GM19397 (cell line): ENCODE data around the gene LY86.

ENCODE experiments used
- ATAC-seq: cut with Tn5 transposase; IDR thresholded peaks from one replicate; pipeline ENCODE4 v1.9.1; 2021; ENCODE audit warnings: mild to moderate bottlenecking, moderate library complexity; ENCODE audit not compliant: unreplicated experiment

The LY86 gene

DNA sequence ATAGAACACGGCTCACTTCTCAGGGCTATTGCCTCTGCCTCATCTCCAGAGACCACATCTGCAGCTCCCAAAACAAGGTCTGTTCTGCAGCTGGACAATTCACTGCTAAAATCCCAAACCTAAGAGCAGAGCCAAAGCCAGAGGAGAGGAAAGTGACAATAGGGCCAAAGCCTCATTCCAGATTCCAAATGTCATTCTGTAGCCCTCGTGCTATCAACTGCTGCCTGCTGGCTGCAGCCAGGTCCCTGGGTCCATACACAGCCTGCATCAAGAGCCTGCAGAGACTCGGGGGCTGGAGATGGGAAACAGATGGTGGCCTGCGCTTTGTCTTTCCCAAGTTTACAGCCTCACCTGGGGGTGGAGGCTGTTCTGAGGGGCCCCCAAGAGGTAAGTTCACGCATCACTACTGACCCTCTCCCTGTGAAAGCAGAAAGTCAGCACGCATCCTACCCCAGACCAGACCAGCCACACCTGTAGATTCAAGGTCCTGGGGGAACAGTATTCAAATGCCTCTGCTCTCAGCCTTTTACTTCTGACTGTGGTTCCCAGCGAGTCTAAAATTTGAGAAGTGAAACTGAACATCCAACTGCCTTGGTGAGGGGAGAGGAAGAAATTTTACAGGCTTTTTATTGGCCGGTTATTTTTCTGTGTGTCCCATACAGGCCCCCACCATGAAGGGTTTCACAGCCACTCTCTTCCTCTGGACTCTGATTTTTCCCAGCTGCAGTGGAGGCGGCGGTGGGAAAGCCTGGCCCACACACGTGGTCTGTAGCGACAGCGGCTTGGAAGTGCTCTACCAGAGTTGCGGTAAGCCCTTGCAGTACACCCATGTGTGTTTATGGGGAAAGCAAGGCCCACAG lies at the start of gene LY86:
LY86 (plus strand) TSS at position 657 of the 860 bp plus-strand sequence; CDS start at position 672, 15 bp downstream.
- ATAC-seq: peak; percentile 46

GRCh38 chr6:6539036-6539435 lies 49.5 kb upstream of the LY86 start:
- ATAC-seq: no peak

- ATAC-seq: no peak
These were observed 46.2 kb upstream of the LY86 start for GRCh38 chr6:6542357-6542756.

DNA sequence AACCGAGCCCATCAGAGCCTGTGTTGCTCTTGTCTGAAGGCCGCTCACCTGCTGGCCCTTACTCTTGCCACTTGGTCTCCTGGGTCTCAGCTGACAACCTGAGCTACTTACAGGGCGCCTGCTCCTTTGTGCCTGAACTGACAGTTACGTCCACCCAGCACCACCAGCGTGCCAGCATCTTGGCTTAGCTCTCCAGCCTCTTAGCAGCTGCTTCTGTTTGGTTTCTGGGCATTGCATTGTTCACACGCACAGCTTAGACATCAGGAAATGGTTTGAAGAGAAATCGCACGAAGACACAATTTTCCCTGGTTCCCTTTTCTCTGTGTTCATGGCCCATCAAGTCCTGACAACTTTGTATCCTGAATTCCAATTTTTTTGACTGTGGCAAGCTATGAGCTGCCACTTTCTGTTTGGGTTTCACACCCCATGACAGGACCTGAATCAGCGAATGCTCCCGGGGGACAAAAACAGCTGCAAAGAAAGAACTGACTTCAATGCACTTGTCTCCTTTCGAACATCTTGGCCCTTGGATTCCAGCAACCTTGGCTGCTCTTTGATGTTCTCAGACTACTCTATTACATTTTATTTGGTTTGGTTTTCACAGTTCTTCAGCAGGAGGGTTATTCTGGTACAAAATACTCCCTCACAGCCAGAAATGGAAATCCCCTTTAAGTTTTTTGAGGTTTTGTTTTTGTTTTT lies 45.2 kb upstream of the LY86 start:
- ATAC-seq: no peak

DNA sequence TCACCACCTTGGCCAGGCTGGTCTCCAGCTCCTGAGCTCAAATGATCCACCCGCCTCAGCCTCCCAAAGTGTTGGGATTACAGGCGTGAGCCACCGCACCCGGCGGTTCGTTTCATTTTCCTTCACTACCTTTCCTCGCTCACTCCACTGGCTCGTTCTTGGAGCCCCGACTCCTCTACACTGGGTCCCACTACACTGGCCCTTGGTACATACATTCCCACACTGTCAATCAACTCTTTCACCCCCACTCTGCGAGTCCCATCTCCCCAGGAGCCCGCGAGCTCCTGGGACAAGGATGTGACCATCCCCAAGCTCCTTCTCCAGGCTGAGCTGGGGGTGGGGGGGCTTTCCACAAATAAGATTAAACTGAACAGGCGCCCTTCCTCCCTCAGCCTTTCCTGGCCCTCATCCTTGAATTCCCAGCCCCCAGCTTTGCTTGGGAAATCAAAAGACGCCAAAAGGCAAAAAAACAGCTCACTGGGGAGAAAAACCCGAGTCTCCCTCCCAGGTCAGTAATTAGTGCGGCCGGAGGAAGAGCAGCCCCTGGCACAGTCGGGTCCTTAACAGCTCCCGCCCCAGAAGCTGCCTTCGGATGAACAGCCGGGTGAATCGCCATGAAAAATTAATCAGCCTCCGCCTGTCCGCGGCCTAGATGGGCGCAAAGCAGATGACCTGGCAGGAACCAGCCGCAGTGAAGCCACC lies 42.8 kb upstream of the LY86 start:
- no peak for ATAC-seq

DNA sequence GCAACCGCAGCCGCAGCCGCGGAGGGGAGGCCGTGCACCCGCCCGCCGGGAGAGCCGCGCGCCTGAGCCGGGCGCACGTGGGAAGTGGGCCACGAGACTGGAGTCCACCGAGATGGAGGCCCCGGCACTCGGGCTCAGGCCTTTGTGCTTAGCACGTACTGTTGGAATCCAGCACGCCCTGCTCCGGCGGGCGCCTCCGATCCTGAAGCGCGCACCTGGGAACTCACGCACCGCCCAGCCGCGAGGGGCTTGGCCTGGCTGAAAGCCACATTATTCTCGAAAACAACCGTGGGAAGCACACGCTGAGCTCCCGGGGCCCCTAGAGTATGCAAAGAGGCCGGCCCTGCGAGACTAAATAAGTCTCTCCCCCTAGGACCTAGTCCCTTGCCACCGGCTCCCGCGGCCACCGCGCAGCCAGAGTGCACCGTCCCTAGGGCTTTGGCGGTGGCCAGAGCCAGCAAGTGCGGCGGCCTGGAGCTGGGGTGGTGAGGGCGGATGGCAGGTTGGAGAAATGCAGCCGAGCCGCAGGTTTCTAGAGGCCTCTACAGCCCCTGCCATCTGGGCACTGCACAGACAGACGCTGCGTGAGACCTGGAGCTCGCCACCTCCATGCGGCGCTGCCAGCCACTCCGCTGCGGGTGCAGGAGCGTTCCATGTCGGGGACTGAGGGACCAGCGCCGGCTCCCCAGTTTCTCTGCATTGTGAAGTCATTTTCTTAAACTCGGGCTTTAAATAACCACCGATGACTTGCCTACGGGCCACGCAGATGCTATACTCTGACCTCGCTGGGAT lies 42.0 kb upstream of the LY86 start:
- ATAC-seq: peak; percentile 57

DNA sequence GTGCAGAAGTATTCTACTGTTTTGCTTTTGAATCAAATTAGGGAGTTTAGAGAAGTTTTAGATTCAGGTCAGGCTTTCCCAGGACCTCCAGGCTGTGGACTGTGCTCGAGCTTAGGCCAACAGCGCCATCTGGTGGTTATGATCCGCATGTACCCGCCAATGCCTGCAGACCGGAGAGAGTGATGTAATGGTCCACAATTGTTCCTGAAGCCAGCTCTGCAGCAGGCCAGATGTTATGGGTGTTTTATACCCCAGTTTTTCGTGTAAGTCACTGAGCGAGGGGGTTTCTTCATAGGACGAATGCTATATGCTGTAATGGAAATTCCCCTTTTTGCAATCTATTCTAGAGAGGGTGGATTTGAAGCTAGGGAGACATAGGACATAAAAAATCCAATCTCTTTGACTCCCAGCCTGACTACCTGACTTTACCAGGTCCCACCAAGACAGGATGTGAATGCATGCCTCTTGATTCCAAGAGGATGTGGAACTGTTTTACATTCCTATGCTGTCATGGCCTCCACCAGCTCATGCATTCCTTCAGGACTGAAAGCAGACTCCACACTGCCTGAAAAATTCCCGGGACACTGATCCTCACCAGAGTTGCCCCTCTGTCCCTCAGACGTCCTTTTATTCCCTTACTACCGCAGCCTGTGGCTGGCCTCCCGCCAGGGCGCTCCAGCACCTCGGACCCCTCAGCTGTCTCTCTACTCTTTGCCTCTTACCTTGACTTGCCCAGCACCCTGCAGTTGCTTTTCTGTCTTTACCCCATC lies 41.2 kb upstream of the LY86 start:
- ATAC-seq: peak; percentile 77

DNA sequence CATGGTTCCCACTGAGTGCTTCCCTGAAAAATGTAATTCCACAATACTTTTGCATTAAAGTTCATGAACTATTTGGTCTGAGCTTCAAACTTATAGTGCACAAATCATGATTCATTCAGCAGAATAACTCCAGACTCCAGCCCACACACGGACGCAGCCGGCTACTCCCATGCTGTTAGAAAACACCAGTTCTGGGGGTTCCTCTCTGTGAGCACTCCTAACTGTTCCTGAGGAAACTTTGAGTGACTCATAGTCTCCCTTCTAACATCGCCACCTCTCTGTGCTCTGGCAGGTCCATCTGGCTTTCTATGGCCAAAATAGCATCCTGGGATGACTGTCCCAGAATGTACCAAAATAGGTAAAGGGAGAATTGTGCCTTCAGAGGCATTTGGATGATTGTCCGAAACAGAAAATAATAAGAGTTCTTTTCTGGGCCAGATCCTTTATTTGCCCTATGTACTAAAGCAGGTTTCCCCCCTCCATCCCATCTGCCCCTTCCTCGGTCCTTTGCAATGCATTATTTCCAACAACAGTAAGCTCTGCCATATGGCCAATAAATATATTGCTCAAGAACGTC lies 32.3 kb upstream of the LY86 start:
- no peak for ATAC-seq

- ATAC-seq: no peak
These were observed 31.6 kb upstream of the LY86 start for GRCh38 chr6:6556738-6557503.

DNA sequence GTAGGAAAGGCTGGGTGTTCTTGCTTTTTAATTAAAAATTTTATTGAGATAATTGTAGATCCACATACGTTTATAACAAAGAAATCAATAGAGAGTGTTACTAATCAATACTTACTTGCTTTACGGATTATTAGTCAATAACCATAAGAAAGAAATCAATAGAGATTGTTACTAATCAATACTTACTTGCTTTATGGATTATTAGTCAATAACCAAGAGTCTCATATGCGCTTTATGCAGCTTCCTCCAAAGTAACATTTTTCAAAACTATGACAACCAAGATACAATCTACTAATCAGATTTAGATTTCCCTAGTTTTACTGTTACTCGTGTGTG lies 31.0 kb upstream of the LY86 start:
- no peak for ATAC-seq

DNA sequence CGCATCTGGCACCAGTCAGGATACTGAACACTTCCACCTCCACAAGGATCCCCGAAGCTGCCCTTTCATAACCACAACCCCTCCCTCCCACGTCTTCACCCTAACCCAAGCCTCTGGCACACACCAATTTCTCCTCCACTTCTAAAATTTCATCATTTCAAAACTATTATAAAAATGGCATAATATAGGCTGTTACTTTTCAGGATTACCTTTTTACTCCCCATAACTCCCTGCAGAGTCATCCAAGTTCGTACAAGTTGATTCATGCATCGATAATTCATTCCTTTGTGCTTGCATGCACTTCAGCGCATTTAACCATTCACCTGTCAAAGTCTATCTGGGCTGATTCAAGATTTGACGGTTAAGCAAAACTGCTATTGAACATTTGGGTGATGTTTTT lies 30.6 kb upstream of the LY86 start:
- no peak for ATAC-seq

DNA sequence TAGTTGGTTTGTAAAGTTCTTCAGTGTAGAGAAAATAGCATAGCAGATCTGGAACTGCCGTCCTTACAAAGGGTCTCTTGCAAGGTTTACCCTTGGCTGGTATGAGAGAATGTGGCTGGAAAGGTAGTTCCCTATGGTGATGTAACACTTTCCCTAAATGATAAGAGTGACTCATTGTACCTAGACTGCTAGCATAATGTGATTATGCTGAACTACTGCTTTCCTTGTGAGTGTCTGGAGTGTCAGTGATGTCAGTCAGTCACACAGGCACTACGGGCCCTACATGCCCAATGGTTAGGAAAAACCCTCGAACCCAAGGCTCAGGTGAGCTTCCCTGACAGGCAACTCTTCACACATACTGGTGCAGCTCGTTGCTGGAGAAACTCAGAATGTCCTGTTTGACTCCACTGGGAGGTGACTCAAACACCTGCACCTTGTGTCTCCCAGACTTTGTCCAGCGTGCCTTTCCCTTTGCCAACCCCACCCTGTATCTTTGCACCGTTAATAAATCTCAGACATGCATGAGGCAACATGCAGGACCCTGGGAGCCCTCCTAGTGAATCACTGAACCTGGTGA lies 28.4 kb upstream of the LY86 start:
- ATAC-seq: no peak

GRCh38 chr6:6560909-6561308 lies 27.6 kb upstream of the LY86 start:
- no peak for ATAC-seq

GRCh38 chr6:6564154-6564553 lies 24.4 kb upstream of the LY86 start:
- no peak for ATAC-seq

- ATAC-seq: no peak
These were observed 23.5 kb upstream of the LY86 start for GRCh38 chr6:6565069-6565468.

GRCh38 chr6:6565488-6565887 lies 23.0 kb upstream of the LY86 start:
- no peak for ATAC-seq

GRCh38 chr6:6566766-6567165 lies 21.8 kb upstream of the LY86 start:
- ATAC-seq: no peak

DNA sequence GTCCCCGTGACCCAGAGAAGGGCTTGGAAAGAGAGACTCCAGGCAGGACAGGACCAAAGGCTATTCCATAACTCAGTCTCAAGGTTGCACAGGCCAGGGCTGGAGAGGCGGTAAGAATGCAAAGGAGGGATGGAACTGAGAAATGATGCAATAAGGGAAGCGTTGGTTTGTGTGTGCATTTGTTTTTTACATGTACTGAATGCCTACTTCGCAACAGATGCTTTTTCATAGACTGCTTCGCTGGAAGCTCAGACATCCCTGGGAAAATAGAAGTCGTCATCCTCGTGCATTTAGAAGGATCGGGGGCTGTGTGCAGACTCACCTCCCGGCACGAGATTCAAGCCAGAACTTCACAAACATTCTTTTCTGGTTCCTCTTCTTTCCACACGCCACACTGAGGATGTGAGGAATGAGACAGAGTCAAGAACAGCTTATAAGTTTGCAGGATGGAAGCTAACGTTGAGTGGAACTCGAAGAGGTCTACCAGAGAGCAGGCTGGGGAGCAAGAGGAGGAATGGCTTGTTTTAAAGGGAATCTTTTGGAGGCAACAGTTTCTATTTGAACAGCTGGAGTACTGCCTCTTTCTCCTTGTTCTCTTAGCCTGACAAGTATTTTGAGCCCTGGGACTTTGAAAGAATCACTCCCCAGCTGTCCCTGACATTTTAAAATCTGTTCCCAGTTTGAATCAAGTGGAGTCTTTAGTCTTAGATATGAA lies 19.3 kb upstream of the LY86 start:
- no peak for ATAC-seq
